K562 (cell line): ENCODE data around the gene TMEM204. TPM values are rescaled to one million over a fixed set of nuclear protein-coding genes. Genes with fewer than 3 reads are reported as not detected.

Source experiments
- ARNT ChIP-seq, 2 experiments: fragments of 450-650 bp; IDR thresholded peaks; 2 replicates each; pipeline ENCODE4 v1.6.1; 2016; ENCODE audit warnings: mild to moderate bottlenecking in 1 of 2
- EP300 ChIP-seq: IDR thresholded peaks from 2 replicates; pipeline ENCODE4 v1.6.1; 2012; ENCODE audit warnings: low read length, improper control_type of control experiment
- HINFP ChIP-seq: fragments of 450-650 bp; conservative IDR thresholded peaks from 2 replicates; pipeline ENCODE4 v1.6.1; 2016; ENCODE audit warnings: missing genetic modification characterization, low read depth, mild to moderate bottlenecking, control low read depth, missing compliant biosample characterization
- ILF3 ChIP-seq: fragments of 450-650 bp; IDR thresholded peaks from 2 replicates; pipeline ENCODE4 v1.6.1; 2018; ENCODE audit warnings: antibody characterized with exemption, mild to moderate bottlenecking, moderate library complexity, borderline replicate concordance
- NBN ChIP-seq: fragments of 450-650 bp; IDR thresholded peaks from 2 replicates; pipeline ENCODE4 v1.6.1; 2016; ENCODE audit warnings: low read depth, mild to moderate bottlenecking
- NONO ChIP-seq, 2 experiments: fragments of 200-400 bp in 1 of 2; fragments of 450-650 bp in 1 of 2; formaldehyde crosslinking in 1 of 2; IDR thresholded peaks; 2 replicates each; pipeline ENCODE4 v1.6.1; 2017; ENCODE audit warnings: low read depth in 2 of 2, mild to moderate bottlenecking in 2 of 2, moderate library complexity in 2 of 2, low read length in 1 of 2
- NR4A1 ChIP-seq, 2 experiments: fragments of 250-450 bp in 1 of 2; fragments of 450-650 bp in 1 of 2; sonication (Bioruptor Pico) in 1 of 2; IDR thresholded peaks; 2 replicates each; pipeline versions ENCODE4 v1.4.0 to v1.6.1; 2016 to 2020; ENCODE audit warnings: mild to moderate bottlenecking in 2 of 2, missing compliant biosample characterization in 1 of 2, missing genetic modification characterization in 1 of 2, moderate library complexity in 1 of 2
- RBFOX2 ChIP-seq: fragments of 200-400 bp; formaldehyde crosslinking; IDR thresholded peaks from 2 replicates; pipeline ENCODE4 v1.6.1; 2017; ENCODE audit warnings: low read depth, mild to moderate bottlenecking, low read length, moderate library complexity
- SUPT5H ChIP-seq: fragments of 450-650 bp; IDR thresholded peaks from 2 replicates; pipeline ENCODE4 v1.6.1; 2016
- ZBTB2 ChIP-seq: fragments of 450-650 bp; IDR thresholded peaks from 2 replicates; pipeline ENCODE4 v1.6.1; 2016; ENCODE audit warnings: antibody characterized with exemption
- ZNF778 ChIP-seq: fragments of 450-650 bp; formaldehyde crosslinking; IDR thresholded peaks from 2 replicates; pipeline ENCODE4 v1.4.0; 2020; ENCODE audit warnings: mild to moderate bottlenecking, moderate library complexity
- polyA plus RNA-seq, 8 experiments: library from polyadenylated mRNA; depleted of rRNA in 4 of 8; stranded (reverse) in 5 of 8; unstranded in 3 of 8; fragments of >200 nt; fragmentation: Nextera tagmentation in 2 of 8; fragmentation: Illumina TruSeq in 1 of 8; extraction: Ambion mirVana in 2 of 8; extraction: Trizol in 1 of 8; gene quantifications; 2 replicates each; pipeline versions ENCODE4 v1.2.1 to v1.2.3, GENCODE V29; 2011 to 2014; ENCODE audit warnings: inconsistent platforms in 1 of 8, missing spikeins in 1 of 8
- total RNA-seq, 7 experiments: library from RNA; depleted of rRNA in 6 of 7; stranded (reverse); fragments of >200 nt in 6 of 7; fragmentation: Illumina TruSeq in 2 of 7; extraction: Trizol in 2 of 7; gene quantifications; 2 replicates each; pipeline versions ENCODE4 v1.2.1 to v1.2.3, GENCODE V29; 2011 to 2021; ENCODE audit warnings: low replicate concordance in 1 of 7
- TF ChIP-seq, protein P1 (sequence below): fragments of 250-450 bp; sonication (Bioruptor Pico); IDR thresholded peaks from 2 replicates; pipeline ENCODE4 v1.4.0; 2020; ENCODE audit warnings: mild to moderate bottlenecking, moderate library complexity
- TF ChIP-seq, protein P2 (sequence below): sonication (generic); formaldehyde crosslinking; IDR thresholded peaks from 2 replicates; pipeline ENCODE4 v1.9.0; 2022; ENCODE audit warnings: mild to moderate bottlenecking, missing genetic modification reagents
- TF ChIP-seq, protein P3 (sequence below): fragments of 150-350 bp; conservative IDR thresholded peaks from 2 replicates; pipeline ENCODE4 v1.6.1; 2014; ENCODE audit warnings: low read length
- TF ChIP-seq, protein P4 (sequence below): fragments of 250-450 bp; sonication (Bioruptor Pico); IDR thresholded peaks from 2 replicates; pipeline ENCODE4 v1.8.0; 2021; ENCODE audit warnings: moderate library complexity, mild to moderate bottlenecking, inconsistent platforms

TMEM204 gene
- total and polyA plus RNA-seq, 9 of the 15 experiments (the other 6 are each of a cell fraction or from before 2014, with no cell fraction given): 0.04 to 0.18 TPM; not detected in 7

- TF ChIP-seq, protein P1, sequence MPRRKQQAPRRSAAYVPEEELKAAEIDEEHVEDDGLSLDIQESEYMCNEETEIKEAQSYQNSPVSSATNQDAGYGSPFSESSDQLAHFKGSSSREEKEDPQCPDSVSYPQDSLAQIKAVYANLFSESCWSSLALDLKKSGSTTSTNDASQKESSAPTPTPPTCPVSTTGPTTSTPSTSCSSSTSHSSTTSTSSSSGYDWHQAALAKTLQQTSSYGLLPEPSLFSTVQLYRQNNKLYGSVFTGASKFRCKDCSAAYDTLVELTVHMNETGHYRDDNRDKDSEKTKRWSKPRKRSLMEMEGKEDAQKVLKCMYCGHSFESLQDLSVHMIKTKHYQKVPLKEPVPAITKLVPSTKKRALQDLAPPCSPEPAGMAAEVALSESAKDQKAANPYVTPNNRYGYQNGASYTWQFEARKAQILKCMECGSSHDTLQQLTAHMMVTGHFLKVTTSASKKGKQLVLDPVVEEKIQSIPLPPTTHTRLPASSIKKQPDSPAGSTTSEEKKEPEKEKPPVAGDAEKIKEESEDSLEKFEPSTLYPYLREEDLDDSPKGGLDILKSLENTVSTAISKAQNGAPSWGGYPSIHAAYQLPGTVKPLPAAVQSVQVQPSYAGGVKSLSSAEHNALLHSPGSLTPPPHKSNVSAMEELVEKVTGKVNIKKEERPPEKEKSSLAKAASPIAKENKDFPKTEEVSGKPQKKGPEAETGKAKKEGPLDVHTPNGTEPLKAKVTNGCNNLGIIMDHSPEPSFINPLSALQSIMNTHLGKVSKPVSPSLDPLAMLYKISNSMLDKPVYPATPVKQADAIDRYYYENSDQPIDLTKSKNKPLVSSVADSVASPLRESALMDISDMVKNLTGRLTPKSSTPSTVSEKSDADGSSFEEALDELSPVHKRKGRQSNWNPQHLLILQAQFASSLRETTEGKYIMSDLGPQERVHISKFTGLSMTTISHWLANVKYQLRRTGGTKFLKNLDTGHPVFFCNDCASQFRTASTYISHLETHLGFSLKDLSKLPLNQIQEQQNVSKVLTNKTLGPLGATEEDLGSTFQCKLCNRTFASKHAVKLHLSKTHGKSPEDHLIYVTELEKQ (CRISPR knock-in tag): no peak
- no peak; a peak in 1 of 4 replicates for TF ChIP-seq NONO (IDR thresholded peaks at IDR 0.05; ENCODE audit: low read depth in 2 of 2, low read length in 1 of 2)
- TF ChIP-seq HINFP: no peak
- 0 out of 4 replicates have a peak, but pooled peaks of 1 of the 2 experiments have one; percentile 66 for TF ChIP-seq ARNT (IDR thresholded peaks at IDR 0.05)
- 0 out of 2 replicates have a peak, but pooled peaks have one; percentile 20 for TF ChIP-seq ZBTB2
- 0 out of 2 replicates have a peak, but pooled peaks have one; percentile 21 for TF ChIP-seq NBN
- TF ChIP-seq, protein P2, sequence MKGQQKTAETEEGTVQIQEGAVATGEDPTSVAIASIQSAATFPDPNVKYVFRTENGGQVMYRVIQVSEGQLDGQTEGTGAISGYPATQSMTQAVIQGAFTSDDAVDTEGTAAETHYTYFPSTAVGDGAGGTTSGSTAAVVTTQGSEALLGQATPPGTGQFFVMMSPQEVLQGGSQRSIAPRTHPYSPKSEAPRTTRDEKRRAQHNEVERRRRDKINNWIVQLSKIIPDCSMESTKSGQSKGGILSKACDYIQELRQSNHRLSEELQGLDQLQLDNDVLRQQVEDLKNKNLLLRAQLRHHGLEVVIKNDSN (CRISPR knock-in tag): peak; percentile 76
- TF ChIP-seq SUPT5H: peak; percentile 74
- TF ChIP-seq RBFOX2: peak; percentile 81
- TF ChIP-seq, protein P3, sequence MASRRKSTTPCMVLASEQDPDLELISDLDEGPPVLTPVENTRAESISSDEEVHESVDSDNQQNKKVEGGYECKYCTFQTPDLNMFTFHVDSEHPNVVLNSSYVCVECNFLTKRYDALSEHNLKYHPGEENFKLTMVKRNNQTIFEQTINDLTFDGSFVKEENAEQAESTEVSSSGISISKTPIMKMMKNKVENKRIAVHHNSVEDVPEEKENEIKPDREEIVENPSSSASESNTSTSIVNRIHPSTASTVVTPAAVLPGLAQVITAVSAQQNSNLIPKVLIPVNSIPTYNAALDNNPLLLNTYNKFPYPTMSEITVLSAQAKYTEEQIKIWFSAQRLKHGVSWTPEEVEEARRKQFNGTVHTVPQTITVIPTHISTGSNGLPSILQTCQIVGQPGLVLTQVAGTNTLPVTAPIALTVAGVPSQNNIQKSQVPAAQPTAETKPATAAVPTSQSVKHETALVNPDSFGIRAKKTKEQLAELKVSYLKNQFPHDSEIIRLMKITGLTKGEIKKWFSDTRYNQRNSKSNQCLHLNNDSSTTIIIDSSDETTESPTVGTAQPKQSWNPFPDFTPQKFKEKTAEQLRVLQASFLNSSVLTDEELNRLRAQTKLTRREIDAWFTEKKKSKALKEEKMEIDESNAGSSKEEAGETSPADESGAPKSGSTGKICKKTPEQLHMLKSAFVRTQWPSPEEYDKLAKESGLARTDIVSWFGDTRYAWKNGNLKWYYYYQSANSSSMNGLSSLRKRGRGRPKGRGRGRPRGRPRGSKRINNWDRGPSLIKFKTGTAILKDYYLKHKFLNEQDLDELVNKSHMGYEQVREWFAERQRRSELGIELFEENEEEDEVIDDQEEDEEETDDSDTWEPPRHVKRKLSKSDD: 0 out of 2 replicates have a peak, but pooled peaks have one; percentile 16
- TF ChIP-seq NR4A1 (CRISPR knock-in tag; IDR thresholded peaks at IDR 0.05): no peak
- 0 out of 2 replicates have a peak, but pooled peaks have one; percentile 55 for TF ChIP-seq NR4A1 (tag; IDR thresholded peaks at IDR 0.05)
- peak; percentile 96 for TF ChIP-seq EP300
- TF ChIP-seq ZNF778: no peak
- 0 out of 2 replicates have a peak, but pooled peaks have one; percentile 61 for TF ChIP-seq ILF3
- TF ChIP-seq, protein P4, sequence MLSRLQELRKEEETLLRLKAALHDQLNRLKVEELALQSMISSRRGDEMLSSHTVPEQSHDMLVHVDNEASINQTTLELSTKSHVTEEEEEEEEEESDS (CRISPR knock-in tag): no peak
These were observed 40.3 kb upstream of the TMEM204 start, which contains the start of gene TELO2 (continued) for GRCh38 chr16:1492923-1493745.
